ENCODE data around the gene MMP21. TPM values are rescaled to one million over a fixed set of nuclear protein-coding genes. Genes with fewer than 3 reads are reported as not detected.

MMP21 gene
- total RNA-seq, 1 donor from 2014 or later = 0.35 TPM

GRCh38 chr10:125756196-125756595 lies 19.4 kb downstream of the MMP21 start:
- no peak for TF ChIP-seq CTCF (IDR thresholded peaks at IDR 0.05)
- ChIA-PET CTCF (no interaction called here), POLR2A (no interaction called here)
- H3K9me3 Mint-ChIP-seq = no peaks in the 10 kb centered on the region
- H3K4me1 Mint-ChIP-seq = no peaks in the 10 kb centered on the region
- ATAC-seq (ENCODE audit: low read depth) (no peak), DNase-seq (no peak)
- peaks cover 82% of the 10 kb centered on the region for H3K36me3 Mint-ChIP-seq (ENCODE audit: low read depth)
- no peaks in the 10 kb centered on the region for H3K27me3 Mint-ChIP-seq
- no peak overlapping the region for H3K4me3 Mint-ChIP-seq
- H3K27ac Mint-ChIP-seq = no peak overlapping the region
- intact Hi-C loops (cut with micrococcal nuclease) = no loop called here

- intact Hi-C loops (cut with micrococcal nuclease) = no loop called here
- H3K4me3 Mint-ChIP-seq = no peak overlapping the region
- H3K4me1 Mint-ChIP-seq = no peaks in the 10 kb centered on the region
- no peaks in the 10 kb centered on the region for H3K9me3 Mint-ChIP-seq
- CTCF ChIA-PET = no interaction called here
- ATAC-seq (ENCODE audit: low read depth) (no peak), DNase-seq (no peak)
- TF ChIP-seq CTCF (IDR thresholded peaks at IDR 0.05) = no peak
- POLR2A ChIA-PET = no interaction called here
- H3K27ac Mint-ChIP-seq = no peak overlapping the region
- peaks cover 95% of the 10 kb centered on the region for H3K36me3 Mint-ChIP-seq (ENCODE audit: low read depth)
- no peaks in the 10 kb centered on the region for H3K27me3 Mint-ChIP-seq
Measured at GRCh38 chr10:125747417-125747816, 28.2 kb downstream of the MMP21 start.

- DNase-seq (no peak), ATAC-seq (ENCODE audit: low read depth) (no peak)
- no peaks in the 10 kb centered on the region for H3K9me3 Mint-ChIP-seq
- H3K27ac Mint-ChIP-seq = no peak overlapping the region
- H3K27me3 Mint-ChIP-seq = no peaks in the 10 kb centered on the region
- H3K36me3 Mint-ChIP-seq (ENCODE audit: low read depth) = peaks cover 92% of the 10 kb centered on the region
- ChIA-PET POLR2A (no interaction called here), CTCF (no interaction called here)
- TF ChIP-seq CTCF (IDR thresholded peaks at IDR 0.05) = no peak
- intact Hi-C loops (cut with micrococcal nuclease) = no loop called here
- H3K4me3 Mint-ChIP-seq = no peak overlapping the region
- H3K4me1 Mint-ChIP-seq = no peaks in the 10 kb centered on the region
Measured at GRCh38 chr10:125744909-125745308, 30.7 kb downstream of the MMP21 start.

- POLR2A ChIA-PET = no interaction called here
Measured at GRCh38 chr10:125742465-125742864, 33.2 kb downstream of the MMP21 start.

GRCh38 chr10:125739994-125740679 lies 35.5 kb downstream of the MMP21 start:
- no peak for TF ChIP-seq CTCF (IDR thresholded peaks at IDR 0.05)
- Mint-ChIP-seq H3K36me3 (ENCODE audit: low read depth) (peaks cover 96% of the 10 kb centered on the region), H3K4me3 (no peak overlapping the region), H3K27me3 (no peaks in the 10 kb centered on the region), H3K9me3 (no peaks in the 10 kb centered on the region), H3K4me1 (no peaks in the 10 kb centered on the region), H3K27ac (no peak overlapping the region)
- no peak for ATAC-seq (ENCODE audit: low read depth)
- ChIA-PET POLR2A (no interaction called here), CTCF (no interaction called here)
- DNase-seq = no peak
- intact Hi-C loops (cut with micrococcal nuclease) = no loop called here

More at GRCh38 chr10:125742465-125742864, 33.2 kb downstream of the MMP21 start:
- ATAC-seq (ENCODE audit: low read depth) (no peak), DNase-seq (no peak)
- Mint-ChIP-seq H3K27me3 (no peaks in the 10 kb centered on the region), H3K9me3 (no peaks in the 10 kb centered on the region), H3K27ac (no peak overlapping the region), H3K4me3 (no peak overlapping the region), H3K36me3 (ENCODE audit: low read depth) (peaks cover 92% of the 10 kb centered on the region), H3K4me1 (no peaks in the 10 kb centered on the region)
- no peak for TF ChIP-seq CTCF (IDR thresholded peaks at IDR 0.05)
- CTCF ChIA-PET = no interaction called here
- intact Hi-C loops (cut with micrococcal nuclease) = no loop called here
